Gastroesophageal sphincter (tissue), 4 donors: ENCODE measurements around the gene TMPRSS9. TPM values are rescaled to one million over a fixed set of nuclear protein-coding genes. Genes with fewer than 3 reads are reported as not detected.

ENCODE experiments used
- ATAC-seq: fragments of 150-250 bp; one replicate; pipeline ENCODE4 v1.9.1; 2016; ENCODE audit warnings: mild to moderate bottlenecking, moderate library complexity
- H3K27ac ChIP-seq, 4 donors: fragments of 200-600 bp; sonication (generic) in 3 of 4; 1 replicate in 3 of 4; 2 replicates in 1 of 4; pipeline ENCODE4 v1.5.1; 2016 to 2019
- H3K27me3 ChIP-seq: fragments of 200-600 bp; sonication (generic); one replicate; pipeline ENCODE4 v1.5.1; 2019
- H3K36me3 ChIP-seq, 2 donors: fragments of 200-600 bp; sonication (generic); one replicate each; pipeline ENCODE4 v1.5.1; 2019; ENCODE audit warnings: control low read depth in 1 of 2
- H3K4me1 ChIP-seq, 3 donors: fragments of 200-600 bp; sonication (generic); 1 replicate in 2 of 3; 2 replicates in 1 of 3; pipeline ENCODE4 v1.5.1; 2016 to 2019; ENCODE audit warnings: control low read depth in 2 of 3
- H3K4me3 ChIP-seq, 2 donors: fragments of 200-600 bp; sonication (generic); one replicate each; pipeline ENCODE4 v1.5.1; 2019; ENCODE audit warnings: mild to moderate bottlenecking in 1 of 2, moderate library complexity in 1 of 2
- H3K9me3 ChIP-seq, 3 donors: fragments of 200-600 bp; sonication (generic); one replicate each; pipeline ENCODE4 v1.5.1; 2017 to 2019; ENCODE audit warnings: control low read depth in 2 of 3
- EP300 ChIP-seq: sonication (generic); formaldehyde crosslinking; IDR thresholded peaks from one replicate; pipeline ENCODE4 v1.6.1; 2017; ENCODE audit warnings: antibody characterized with exemption, mild to moderate bottlenecking
- POLR2A ChIP-seq, 2 donors: fragments of 450-650 bp; IDR thresholded peaks; one replicate each; pipeline ENCODE4 v1.6.1; 2017; ENCODE audit warnings: antibody characterized with exemption in 2 of 2, mild to moderate bottlenecking in 2 of 2, moderate library complexity in 1 of 2
- POLR2AphosphoS5 ChIP-seq: sonication (generic); formaldehyde crosslinking; IDR thresholded peaks from one replicate; pipeline ENCODE4 v1.6.1; 2017; ENCODE audit warnings: antibody characterized with exemption
- WGBS, 2 donors: methylation state at CpG; one replicate each; pipeline ENCODE4 v1.1.5; 2018; ENCODE audit warnings: low coverage in 1 of 2; 5-methylcytosine and 5-hydroxymethylcytosine counted together
- total RNA-seq, 4 donors: library from RNA; depleted of rRNA; stranded (reverse); fragments of >200 nt; gene quantifications; one replicate each; pipeline ENCODE4 v1.1.0, GENCODE V29; 2016
- TF ChIP-seq, protein P1 (sequence below), 4 experiments: fragments of 200-600 bp in 2 of 4; fragments of 450-650 bp in 2 of 4; sonication (generic) in 1 of 4; IDR thresholded peaks; one replicate each; pipeline ENCODE4 v1.5.1; 2017 to 2019; ENCODE audit warnings: antibody characterized with exemption in 4 of 4, mild to moderate bottlenecking in 2 of 4, moderate library complexity in 2 of 4

Gene TMPRSS9
- under 1 TPM in 1 of 4 donors, not detected in 3; 0.54 TPM for total RNA-seq

DNA sequence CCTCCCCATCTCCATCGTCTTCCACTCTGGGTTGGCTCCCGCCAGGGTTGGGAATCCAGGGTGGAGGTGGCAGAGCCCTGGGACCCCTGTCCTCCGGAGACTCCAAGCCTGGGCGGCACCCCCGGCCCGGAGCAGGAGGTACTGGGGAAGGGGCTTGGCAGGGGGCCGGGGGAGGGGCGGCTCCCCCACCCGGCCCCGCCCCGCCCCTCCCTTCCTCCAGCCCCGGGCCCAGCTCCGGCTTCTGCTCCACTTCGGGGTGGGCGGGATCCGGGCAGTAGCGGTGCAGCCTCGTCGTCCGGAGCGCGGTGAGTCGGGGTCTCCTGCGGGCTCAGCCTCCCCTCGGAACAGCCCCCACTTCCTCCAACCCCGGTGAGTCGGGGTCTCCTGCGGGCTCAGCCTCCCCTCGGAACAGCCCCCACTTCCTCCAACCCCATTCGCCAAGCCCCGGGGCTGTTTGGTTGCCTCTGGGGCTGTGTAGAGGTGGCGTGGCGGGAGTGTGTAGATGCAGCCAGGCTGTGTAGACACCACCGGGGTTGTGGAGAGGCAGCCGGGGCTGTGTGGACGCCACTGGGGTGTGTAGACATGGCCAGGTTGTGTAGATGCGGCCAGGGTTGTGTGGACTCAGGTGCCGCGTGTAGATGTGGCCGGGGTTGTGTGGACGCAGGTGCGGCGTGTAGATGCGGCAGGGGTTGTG is at the start of gene TMPRSS9:
TMPRSS9 (plus strand) TSS at position 274 of the 694 bp plus-strand sequence. CDS start 29,521 bp downstream, outside the sequence.
- 50% methylated on average over 2 of the region's 44 CpGs; no CpG with 5 or more reads in 1 of the 2 donors for WGBS, 2 donors
- Histone ChIP-seq H3K36me3 (no peaks in the 10 kb centered on the region), H3K4me1 (peaks cover 0 to 11% (median 0%) of the 10 kb centered on the region in 3 donors), H3K27me3 (peaks cover 56% of the 10 kb centered on the region), H3K4me3 (no peak within 1 kb of the TSS), H3K9me3 (no peaks in the 10 kb centered on the region), H3K27ac (no peak within 1 kb of the TSS)
- TF ChIP-seq, protein P1, sequence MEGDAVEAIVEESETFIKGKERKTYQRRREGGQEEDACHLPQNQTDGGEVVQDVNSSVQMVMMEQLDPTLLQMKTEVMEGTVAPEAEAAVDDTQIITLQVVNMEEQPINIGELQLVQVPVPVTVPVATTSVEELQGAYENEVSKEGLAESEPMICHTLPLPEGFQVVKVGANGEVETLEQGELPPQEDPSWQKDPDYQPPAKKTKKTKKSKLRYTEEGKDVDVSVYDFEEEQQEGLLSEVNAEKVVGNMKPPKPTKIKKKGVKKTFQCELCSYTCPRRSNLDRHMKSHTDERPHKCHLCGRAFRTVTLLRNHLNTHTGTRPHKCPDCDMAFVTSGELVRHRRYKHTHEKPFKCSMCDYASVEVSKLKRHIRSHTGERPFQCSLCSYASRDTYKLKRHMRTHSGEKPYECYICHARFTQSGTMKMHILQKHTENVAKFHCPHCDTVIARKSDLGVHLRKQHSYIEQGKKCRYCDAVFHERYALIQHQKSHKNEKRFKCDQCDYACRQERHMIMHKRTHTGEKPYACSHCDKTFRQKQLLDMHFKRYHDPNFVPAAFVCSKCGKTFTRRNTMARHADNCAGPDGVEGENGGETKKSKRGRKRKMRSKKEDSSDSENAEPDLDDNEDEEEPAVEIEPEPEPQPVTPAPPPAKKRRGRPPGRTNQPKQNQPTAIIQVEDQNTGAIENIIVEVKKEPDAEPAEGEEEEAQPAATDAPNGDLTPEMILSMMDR (IDR thresholded peaks at IDR 0.05), result no peak
- no peak for TF ChIP-seq POLR2A (IDR thresholded peaks at IDR 0.05)
- TF ChIP-seq EP300, result no peak
- no peak for TF ChIP-seq POLR2AphosphoS5
- ATAC-seq, result no peak

DNA sequence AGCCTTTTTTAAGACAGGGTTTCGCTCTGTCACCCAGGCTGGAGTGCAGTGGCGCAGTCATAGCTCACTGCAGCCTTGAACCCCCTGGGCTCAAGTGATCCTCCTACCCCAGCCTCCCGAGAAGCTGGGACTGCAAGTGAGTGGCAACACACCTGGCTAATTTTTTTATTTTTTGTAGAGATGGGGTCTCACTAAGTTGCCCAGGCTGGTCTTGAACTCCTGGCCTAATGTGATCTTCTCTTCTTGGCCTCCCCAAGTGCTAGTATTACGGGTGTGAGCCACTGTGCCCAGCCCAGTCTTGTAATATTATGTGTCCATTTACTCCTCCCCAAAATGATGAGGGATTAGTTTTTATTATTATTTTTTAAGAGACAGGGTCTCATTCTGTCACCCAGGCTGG is 49.0 kb upstream of the TMPRSS9 start:
- TF ChIP-seq POLR2A (IDR thresholded peaks at IDR 0.05) (no peak), EP300 (no peak), POLR2AphosphoS5 (no peak)
- TF ChIP-seq, protein P1 (IDR thresholded peaks at IDR 0.05), result no peak
- no peak overlapping the region for H3K4me3 ChIP-seq
- peaks cover 0 to 10% (median 0%) of the 10 kb centered on the region in 3 donors for H3K4me1 ChIP-seq
- peaks cover 0 to 18% (median 0%) of the 10 kb centered on the region in 3 donors for H3K9me3 ChIP-seq
- no peaks in the 10 kb centered on the region for H3K36me3 ChIP-seq
- peaks cover 79% of the 10 kb centered on the region for H3K27me3 ChIP-seq
- WGBS, 2 donors, result 40 to 94% methylated on average over 1 to 3 of the region's 4 CpGs
- ATAC-seq, result no peak
- H3K27ac ChIP-seq, result no peak overlapping the region

DNA sequence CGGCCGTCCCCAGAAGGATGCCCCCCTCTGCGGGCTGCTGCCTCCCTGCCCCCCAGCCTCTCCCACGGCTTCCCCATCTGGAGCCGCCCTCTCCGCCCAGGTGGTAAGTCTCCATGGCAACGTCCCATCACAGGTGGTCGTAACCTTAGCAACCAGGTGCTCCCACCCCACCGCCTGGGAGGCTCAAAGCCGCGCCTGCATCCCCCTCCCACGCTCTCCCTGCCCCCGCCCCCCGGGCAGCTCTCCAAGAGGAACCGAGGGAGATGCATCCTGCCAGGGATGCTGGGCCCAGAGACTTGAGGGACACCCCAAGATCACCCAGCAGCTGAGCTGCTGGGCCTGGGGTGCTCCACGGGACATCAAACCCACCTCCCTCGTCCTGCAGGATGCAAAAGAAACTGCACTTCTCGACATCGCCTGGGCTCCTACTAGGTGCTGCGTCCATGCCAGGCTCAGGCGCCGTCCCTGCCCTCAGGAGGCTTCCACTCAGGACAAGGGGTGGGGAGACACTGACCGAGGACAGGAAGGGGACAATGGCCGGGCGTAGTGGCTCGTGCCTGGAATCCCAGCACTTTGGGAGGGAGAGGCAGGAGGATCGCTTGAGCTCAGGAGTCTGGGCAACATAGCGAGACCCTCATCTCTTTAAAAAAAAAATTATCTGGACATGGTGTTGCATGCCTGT is 47.1 kb upstream of the TMPRSS9 start:
- Histone ChIP-seq H3K4me3 (no peak overlapping the region), H3K9me3 (peaks cover 0 to 18% (median 0%) of the 10 kb centered on the region in 3 donors), H3K4me1 (peaks cover 0 to 4% (median 0%) of the 10 kb centered on the region in 3 donors), H3K27me3 (peaks cover 61% of the 10 kb centered on the region), H3K36me3 (no peaks in the 10 kb centered on the region), H3K27ac (no peak overlapping the region)
- TF ChIP-seq EP300 (no peak), POLR2AphosphoS5 (no peak), POLR2A (IDR thresholded peaks at IDR 0.05) (no peak)
- TF ChIP-seq, protein P1 (IDR thresholded peaks at IDR 0.05), result no peak
- ATAC-seq, result no peak
- WGBS, 2 donors, result 75 to 100% methylated on average over 1 to 5 of the region's 28 CpGs

DNA sequence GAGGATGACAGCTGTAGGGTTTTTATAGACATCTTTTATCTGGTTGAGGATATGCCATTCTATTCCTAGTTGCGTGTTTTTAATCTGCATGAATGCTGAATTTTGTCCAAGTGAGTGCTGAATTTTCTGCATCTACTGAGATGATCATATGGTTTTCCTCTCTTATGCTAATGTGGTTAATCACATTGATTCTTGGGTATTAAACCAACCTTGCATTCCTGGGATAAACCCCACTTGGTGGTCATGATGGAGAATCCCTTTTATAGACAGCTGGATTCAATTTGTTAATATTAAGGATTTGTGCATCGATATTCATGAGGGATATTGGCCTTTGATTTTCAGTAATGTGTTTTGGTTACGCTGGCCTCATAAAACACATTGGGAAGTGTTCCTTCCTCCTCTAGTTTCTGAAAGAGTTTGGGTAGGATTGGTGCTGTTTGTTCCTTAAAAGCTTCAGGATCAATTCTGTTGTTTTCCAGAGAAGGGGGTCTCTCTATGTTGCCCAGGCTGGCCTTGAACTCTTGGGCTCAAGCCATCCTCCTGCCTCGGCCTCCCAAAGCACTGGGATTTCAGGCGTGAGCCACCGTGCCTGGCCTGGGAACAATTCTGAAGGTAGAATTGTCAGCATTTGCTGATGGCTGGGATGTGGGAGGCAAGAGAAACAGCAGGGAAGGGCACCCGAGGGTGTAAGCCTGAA is 44.8 kb upstream of the TMPRSS9 start:
- peaks cover 0 to 18% (median 0%) of the 10 kb centered on the region in 3 donors for H3K9me3 ChIP-seq
- H3K4me1 ChIP-seq, result peaks cover 0 to 6% (median 0%) of the 10 kb centered on the region in 3 donors
- no peak overlapping the region for H3K4me3 ChIP-seq
- no peak for ATAC-seq
- 97 to 98% methylated on average over 5 to 6 of the region's 7 CpGs for WGBS, 2 donors
- TF ChIP-seq POLR2A (IDR thresholded peaks at IDR 0.05) (no peak), POLR2AphosphoS5 (no peak), EP300 (no peak)
- TF ChIP-seq, protein P1 (IDR thresholded peaks at IDR 0.05), result no peak
- peaks cover 39% of the 10 kb centered on the region for H3K27me3 ChIP-seq
- H3K36me3 ChIP-seq, result no peaks in the 10 kb centered on the region
- H3K27ac ChIP-seq, result no peak overlapping the region
